GM12878 (cell line): Measurements from ENCODE around the gene E2F1. TPM values are rescaled to one million over a fixed set of nuclear protein-coding genes. Genes with fewer than 3 reads are reported as not detected.
A peak's percentile ranks its signal among the peaks of the same experiment; 100 is the strongest.

Experiments
- ATF2 ChIP-seq: IDR thresholded peaks from 2 replicates; pipeline ENCODE4 v1.6.1; 2012; ENCODE audit warnings: low read length, inconsistent platforms
- CEBPB ChIP-seq, 2 experiments: fragments of 150-350 bp in 1 of 2; IDR thresholded peaks; 2 replicates each; pipeline ENCODE4 v1.6.1; 2012 to 2014; ENCODE audit warnings: low read depth in 2 of 2, low read length in 2 of 2, borderline replicate concordance in 1 of 2, inconsistent platforms in 1 of 2
- CREM ChIP-seq: IDR thresholded peaks from 2 replicates; pipeline ENCODE4 v1.6.1; 2014; ENCODE audit warnings: antibody characterized with exemption, low read depth
- ELK1 ChIP-seq: IDR thresholded peaks from 2 replicates; pipeline ENCODE4 v1.6.1; 2012; ENCODE audit warnings: low read depth, low read length, improper control_type of control experiment
- GABPA ChIP-seq: IDR thresholded peaks from 2 replicates; pipeline ENCODE4 v1.6.1; 2014; ENCODE audit warnings: antibody characterized with exemption, low read depth, mild to moderate bottlenecking, inconsistent platforms
- GATAD2B ChIP-seq: fragments of 450-650 bp; conservative IDR thresholded peaks from 2 replicates; pipeline ENCODE4 v1.6.1; 2017; ENCODE audit warnings: low read depth, mild to moderate bottlenecking, moderate library complexity
- MTA2 ChIP-seq: fragments of 450-650 bp; IDR thresholded peaks from 2 replicates; pipeline ENCODE4 v1.6.1; 2016; ENCODE audit warnings: low read depth, mild to moderate bottlenecking, moderate library complexity
- NFXL1 ChIP-seq: fragments of 450-650 bp; IDR thresholded peaks from 2 replicates; pipeline ENCODE4 v1.6.1; 2017; ENCODE audit warnings: antibody characterized with exemption, mild to moderate bottlenecking, borderline replicate concordance
- SIN3A ChIP-seq: IDR thresholded peaks from 2 replicates; pipeline ENCODE4 v1.6.1; 2012; ENCODE audit warnings: low read depth, low read length, improper control_type of control experiment
- SMC3 ChIP-seq: IDR thresholded peaks from 2 replicates; pipeline ENCODE4 v1.6.1; 2011; ENCODE audit warnings: low read length, improper control_type of control experiment, borderline replicate concordance
- SUZ12 ChIP-seq: fragments of 200-600 bp; sonication (generic); IDR thresholded peaks from one replicate; pipeline ENCODE4 v1.6.1; 2018; ENCODE audit warnings: antibody characterized with exemption, mild to moderate bottlenecking; ENCODE audit not compliant: unreplicated experiment
- TCF12 ChIP-seq: IDR thresholded peaks from 2 replicates; pipeline ENCODE4 v1.6.1; 2011; ENCODE audit warnings: low read depth, mild to moderate bottlenecking, low read length
- ZNF207 ChIP-seq: fragments of 450-650 bp; IDR thresholded peaks from 2 replicates; pipeline ENCODE4 v1.6.1; 2014; ENCODE audit warnings: antibody characterized with exemption, mild to moderate bottlenecking, borderline replicate concordance
- polyA plus RNA-seq, 11 experiments: library from polyadenylated mRNA; depleted of rRNA in 4 of 11; unstranded in 6 of 11; stranded (reverse) in 5 of 11; fragments of >200 nt; fragmentation: Nextera tagmentation in 4 of 11; fragmentation: Illumina TruSeq in 1 of 11; extraction: Ambion mirVana in 4 of 11; extraction: Trizol in 1 of 11; gene quantifications; 1 replicate in 1 of 11; 2 replicates in 10 of 11; pipeline versions ENCODE4 v1.2.1 to v1.2.3, GENCODE V29; 2011 to 2016; ENCODE audit warnings: inconsistent platforms in 2 of 11, missing spikeins in 2 of 11, low read depth in 1 of 11
- total RNA-seq, 4 experiments: library from RNA; depleted of rRNA in 3 of 4; stranded (reverse); fragments of >200 nt in 3 of 4; fragmentation: Illumina TruSeq in 1 of 4; extraction: Trizol in 1 of 4; gene quantifications; 2 replicates each; pipeline versions ENCODE4 v1.2.1 to v1.2.3, GENCODE V29; 2013 to 2021
- TF ChIP-seq, protein P1 (sequence below): fragments of 450-650 bp; IDR thresholded peaks from 2 replicates; pipeline ENCODE4 v1.6.1; 2017; ENCODE audit warnings: mild to moderate bottlenecking, low read depth, inconsistent platforms; ENCODE audit not compliant: poor library complexity, severe bottlenecking
- TF ChIP-seq, protein P2 (sequence below): IDR thresholded peaks from 2 replicates; pipeline ENCODE4 v1.6.1; 2011; ENCODE audit warnings: low read depth, mild to moderate bottlenecking, low read length, moderate library complexity, borderline replicate concordance; ENCODE audit errors: extremely low read depth
- TF ChIP-seq, protein P3 (sequence below): fragments of 450-650 bp; formaldehyde crosslinking; IDR thresholded peaks from 2 replicates; pipeline ENCODE4 v1.4.0; 2020; ENCODE audit warnings: mild to moderate bottlenecking, moderate library complexity

The E2F1 gene
- total and polyA plus RNA-seq, 10 of the 15 experiments (the other 5 are each of a cell fraction or from before 2014, with no cell fraction given): 0.29 to 50.2 (median 19.7) TPM

DNA sequence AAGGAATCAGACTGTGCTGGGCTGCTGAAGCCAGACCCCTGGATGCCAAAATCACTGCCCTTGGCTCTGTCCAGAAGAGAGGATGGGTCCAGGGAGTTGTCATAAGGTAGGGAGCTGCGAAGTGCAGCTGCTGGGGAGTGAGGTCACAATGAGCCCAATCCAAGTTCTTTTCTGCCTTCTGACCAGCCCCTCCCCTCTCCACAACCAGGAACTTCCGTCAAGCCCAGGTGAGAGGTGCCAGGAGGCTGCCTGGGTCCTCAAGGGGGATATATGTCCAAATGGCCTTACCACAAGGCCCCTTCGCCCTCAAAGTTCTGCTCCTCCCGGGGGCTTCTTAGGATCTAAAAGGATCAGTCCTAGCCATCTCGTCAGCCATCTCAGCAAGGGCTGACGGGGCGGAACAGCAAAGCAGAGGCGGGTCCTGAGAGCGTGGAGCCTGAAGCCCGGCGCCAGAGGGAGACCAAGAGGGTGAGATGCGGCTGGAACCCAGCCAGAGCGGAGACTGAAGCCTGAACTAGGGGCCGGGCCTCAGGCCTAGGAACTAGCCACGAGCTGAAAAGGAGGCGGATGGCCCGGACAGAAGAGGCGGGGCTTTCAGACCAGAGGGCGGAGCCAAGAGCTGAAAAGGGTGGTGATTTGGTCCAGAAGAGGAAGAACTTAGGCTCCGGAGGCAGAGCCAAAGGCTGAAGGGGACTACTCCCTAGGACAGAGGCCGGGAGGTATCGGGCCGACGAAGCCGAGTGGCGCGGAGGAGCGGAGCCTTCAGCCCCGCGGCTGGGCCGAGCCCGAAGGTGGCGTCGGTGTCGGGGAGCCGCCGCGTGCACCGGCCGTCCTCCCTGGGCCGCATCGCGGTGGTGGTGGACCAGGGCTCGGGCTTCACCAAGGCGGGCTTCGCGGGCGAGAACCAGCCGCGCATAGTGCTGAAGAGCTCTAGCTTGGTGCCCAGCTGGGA lies 19.6 kb downstream of the E2F1 start, which contains the start of gene ACTL10 (continued):
- TF ChIP-seq, protein P1, sequence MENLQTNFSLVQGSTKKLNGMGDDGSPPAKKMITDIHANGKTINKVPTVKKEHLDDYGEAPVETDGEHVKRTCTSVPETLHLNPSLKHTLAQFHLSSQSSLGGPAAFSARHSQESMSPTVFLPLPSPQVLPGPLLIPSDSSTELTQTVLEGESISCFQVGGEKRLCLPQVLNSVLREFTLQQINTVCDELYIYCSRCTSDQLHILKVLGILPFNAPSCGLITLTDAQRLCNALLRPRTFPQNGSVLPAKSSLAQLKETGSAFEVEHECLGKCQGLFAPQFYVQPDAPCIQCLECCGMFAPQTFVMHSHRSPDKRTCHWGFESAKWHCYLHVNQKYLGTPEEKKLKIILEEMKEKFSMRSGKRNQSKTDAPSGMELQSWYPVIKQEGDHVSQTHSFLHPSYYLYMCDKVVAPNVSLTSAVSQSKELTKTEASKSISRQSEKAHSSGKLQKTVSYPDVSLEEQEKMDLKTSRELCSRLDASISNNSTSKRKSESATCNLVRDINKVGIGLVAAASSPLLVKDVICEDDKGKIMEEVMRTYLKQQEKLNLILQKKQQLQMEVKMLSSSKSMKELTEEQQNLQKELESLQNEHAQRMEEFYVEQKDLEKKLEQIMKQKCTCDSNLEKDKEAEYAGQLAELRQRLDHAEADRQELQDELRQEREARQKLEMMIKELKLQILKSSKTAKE: no peak
- TF ChIP-seq, protein P2, sequence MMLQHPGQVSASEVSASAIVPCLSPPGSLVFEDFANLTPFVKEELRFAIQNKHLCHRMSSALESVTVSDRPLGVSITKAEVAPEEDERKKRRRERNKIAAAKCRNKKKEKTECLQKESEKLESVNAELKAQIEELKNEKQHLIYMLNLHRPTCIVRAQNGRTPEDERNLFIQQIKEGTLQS: no peak
- TF ChIP-seq CREM (0 out of 2 replicates have a peak, but pooled peaks have one; percentile 27), SMC3 (no peak), ELK1 (no peak), ATF2 (no peak), TCF12 (no peak), MTA2 (no peak), SUZ12 (no peak), ZNF207 (no peak), NFXL1 (no peak), GABPA (no peak), GATAD2B (0 out of 2 replicates have a peak, but pooled peaks have one; percentile 49), SIN3A (no peak), CEBPB (IDR thresholded peaks at IDR 0.05; ENCODE audit: borderline replicate concordance in 1 of 2, low read depth in 2 of 2, low read length in 2 of 2) (no peak)
- TF ChIP-seq, protein P3, sequence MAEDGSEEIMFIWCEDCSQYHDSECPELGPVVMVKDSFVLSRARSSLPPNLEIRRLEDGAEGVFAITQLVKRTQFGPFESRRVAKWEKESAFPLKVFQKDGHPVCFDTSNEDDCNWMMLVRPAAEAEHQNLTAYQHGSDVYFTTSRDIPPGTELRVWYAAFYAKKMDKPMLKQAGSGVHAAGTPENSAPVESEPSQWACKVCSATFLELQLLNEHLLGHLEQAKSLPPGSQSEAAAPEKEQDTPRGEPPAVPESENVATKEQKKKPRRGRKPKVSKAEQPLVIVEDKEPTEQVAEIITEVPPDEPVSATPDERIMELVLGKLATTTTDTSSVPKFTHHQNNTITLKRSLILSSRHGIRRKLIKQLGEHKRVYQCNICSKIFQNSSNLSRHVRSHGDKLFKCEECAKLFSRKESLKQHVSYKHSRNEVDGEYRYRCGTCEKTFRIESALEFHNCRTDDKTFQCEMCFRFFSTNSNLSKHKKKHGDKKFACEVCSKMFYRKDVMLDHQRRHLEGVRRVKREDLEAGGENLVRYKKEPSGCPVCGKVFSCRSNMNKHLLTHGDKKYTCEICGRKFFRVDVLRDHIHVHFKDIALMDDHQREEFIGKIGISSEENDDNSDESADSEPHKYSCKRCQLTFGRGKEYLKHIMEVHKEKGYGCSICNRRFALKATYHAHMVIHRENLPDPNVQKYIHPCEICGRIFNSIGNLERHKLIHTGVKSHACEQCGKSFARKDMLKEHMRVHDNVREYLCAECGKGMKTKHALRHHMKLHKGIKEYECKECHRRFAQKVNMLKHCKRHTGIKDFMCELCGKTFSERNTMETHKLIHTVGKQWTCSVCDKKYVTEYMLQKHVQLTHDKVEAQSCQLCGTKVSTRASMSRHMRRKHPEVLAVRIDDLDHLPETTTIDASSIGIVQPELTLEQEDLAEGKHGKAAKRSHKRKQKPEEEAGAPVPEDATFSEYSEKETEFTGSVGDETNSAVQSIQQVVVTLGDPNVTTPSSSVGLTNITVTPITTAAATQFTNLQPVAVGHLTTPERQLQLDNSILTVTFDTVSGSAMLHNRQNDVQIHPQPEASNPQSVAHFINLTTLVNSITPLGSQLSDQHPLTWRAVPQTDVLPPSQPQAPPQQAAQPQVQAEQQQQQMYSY (CRISPR knock-in tag): no peak
